ENCODE measurements around the gene ABCA1.

ABCA1 gene

GRCh38 chr9:104836235-104836634 lies 91.7 kb downstream of the ABCA1 start:
- TF ChIP-seq, protein P1, sequence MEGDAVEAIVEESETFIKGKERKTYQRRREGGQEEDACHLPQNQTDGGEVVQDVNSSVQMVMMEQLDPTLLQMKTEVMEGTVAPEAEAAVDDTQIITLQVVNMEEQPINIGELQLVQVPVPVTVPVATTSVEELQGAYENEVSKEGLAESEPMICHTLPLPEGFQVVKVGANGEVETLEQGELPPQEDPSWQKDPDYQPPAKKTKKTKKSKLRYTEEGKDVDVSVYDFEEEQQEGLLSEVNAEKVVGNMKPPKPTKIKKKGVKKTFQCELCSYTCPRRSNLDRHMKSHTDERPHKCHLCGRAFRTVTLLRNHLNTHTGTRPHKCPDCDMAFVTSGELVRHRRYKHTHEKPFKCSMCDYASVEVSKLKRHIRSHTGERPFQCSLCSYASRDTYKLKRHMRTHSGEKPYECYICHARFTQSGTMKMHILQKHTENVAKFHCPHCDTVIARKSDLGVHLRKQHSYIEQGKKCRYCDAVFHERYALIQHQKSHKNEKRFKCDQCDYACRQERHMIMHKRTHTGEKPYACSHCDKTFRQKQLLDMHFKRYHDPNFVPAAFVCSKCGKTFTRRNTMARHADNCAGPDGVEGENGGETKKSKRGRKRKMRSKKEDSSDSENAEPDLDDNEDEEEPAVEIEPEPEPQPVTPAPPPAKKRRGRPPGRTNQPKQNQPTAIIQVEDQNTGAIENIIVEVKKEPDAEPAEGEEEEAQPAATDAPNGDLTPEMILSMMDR (IDR thresholded peaks at IDR 0.05; ENCODE audit: extremely low read depth, missing control alignments), result no peak
- DNase-seq (ENCODE audit: low spot score), result no peak

DNA sequence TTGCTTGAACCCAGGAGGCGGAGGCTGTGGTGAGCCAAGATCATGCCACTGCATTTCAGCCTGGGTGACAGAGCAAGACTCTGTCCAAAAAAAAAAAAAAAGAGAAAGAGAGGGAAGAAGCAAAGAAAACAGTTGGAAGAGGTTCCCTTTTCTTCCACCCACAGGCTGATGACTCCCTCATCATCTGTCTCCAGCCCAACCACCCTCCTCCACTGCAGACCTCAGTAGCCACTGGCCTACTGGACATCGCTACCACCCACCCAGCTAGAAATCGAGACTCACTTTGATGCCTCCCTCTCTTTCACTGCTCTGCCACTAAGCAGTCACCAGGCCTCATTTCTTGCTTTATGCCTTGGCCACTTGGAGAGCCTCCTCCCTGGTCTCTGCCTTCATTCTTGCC lies 92.8 kb downstream of the ABCA1 start:
- no peak for DNase-seq (ENCODE audit: low spot score)
- TF ChIP-seq, protein P1 (IDR thresholded peaks at IDR 0.05; ENCODE audit: extremely low read depth, missing control alignments), result no peak

GRCh38 chr9:104833696-104834095 lies 94.3 kb downstream of the ABCA1 start:
- TF ChIP-seq, protein P1 (IDR thresholded peaks at IDR 0.05; ENCODE audit: extremely low read depth, missing control alignments), result no peak
- no peak for DNase-seq (ENCODE audit: low spot score)

DNA sequence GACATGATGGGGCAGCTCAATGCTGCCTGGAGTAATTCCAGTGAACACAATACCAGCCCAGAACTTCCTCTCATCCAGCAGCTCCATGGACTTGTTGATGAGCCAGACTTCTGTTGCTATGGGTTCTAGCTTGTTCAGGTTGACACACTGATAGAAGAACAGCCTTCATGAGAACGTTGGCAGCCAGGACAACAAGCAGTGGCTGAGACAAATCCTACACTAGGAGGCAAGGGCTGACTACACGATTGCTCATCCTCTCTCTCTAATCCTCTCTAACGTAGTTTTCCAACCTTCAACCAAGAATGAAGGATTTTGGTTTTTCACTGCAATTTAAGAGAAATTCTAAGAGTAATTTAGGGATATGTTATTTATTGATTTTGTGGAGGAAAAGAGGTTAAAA lies 96.3 kb downstream of the ABCA1 start:
- TF ChIP-seq, protein P1 (IDR thresholded peaks at IDR 0.05; ENCODE audit: extremely low read depth, missing control alignments), result no peak
- no peak for DNase-seq (ENCODE audit: low spot score)

- TF ChIP-seq, protein P1 (IDR thresholded peaks at IDR 0.05; ENCODE audit: extremely low read depth, missing control alignments), result no peak
Observed at GRCh38 chr9:104826911-104827310, 101.0 kb downstream of the ABCA1 start.

DNA sequence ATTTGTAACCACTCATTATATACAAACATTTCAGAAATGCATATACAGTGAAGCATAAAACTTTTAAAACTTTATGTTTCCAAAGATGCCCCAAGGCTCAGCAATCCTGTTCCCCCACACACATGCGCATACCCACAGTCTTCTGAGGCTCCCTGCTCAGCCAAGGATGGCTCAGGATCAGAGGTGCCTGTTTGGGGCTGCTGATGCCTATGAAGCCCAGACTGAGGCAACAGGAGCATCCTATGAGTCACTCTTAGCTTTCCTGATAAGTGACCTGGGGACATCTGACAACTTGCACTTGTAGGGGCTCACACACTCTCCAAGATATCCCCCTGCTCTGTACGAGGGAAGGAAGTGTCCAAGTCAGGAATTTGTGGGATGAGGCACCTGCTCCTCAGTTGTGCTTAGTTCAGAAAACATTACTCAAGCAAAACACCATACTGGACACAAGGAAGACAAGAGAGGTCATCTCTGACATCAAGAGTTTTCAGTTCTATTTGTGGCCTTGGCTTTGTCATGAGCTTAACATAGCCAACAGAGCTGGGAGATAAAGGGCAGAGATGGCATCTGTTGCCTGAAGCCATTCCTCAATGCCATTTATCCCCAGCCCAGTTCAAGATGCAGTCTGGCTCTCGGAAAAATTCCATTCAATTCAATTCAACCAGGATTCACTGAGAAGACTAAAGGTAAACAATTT lies 101.7 kb downstream of the ABCA1 start:
- TF ChIP-seq, protein P1 (IDR thresholded peaks at IDR 0.05; ENCODE audit: extremely low read depth, missing control alignments), result no peak
- DNase-seq (ENCODE audit: low spot score), result no peak

More at GRCh38 chr9:104826911-104827310, 101.0 kb downstream of the ABCA1 start:
- DNase-seq (ENCODE audit: low spot score), result no peak

- TF ChIP-seq, protein P1 (IDR thresholded peaks at IDR 0.05; ENCODE audit: extremely low read depth, missing control alignments), result no peak
- no peak for DNase-seq (ENCODE audit: low spot score)
Observed at GRCh38 chr9:104820336-104820735, 107.6 kb downstream of the ABCA1 start.

Data from GM20000 (cell line).